SIG-M5 treated with dmso at 0.1 percent for 504 hours (cell line): Measurements from ENCODE around the gene RAPGEF4.

Experiments
- DNase-seq: peaks from one replicate; lab custom pipeline; 2025; ENCODE audit not compliant: unreplicated experiment; lab: John Stamatoyannopoulos, UW

The RAPGEF4 gene

DNA sequence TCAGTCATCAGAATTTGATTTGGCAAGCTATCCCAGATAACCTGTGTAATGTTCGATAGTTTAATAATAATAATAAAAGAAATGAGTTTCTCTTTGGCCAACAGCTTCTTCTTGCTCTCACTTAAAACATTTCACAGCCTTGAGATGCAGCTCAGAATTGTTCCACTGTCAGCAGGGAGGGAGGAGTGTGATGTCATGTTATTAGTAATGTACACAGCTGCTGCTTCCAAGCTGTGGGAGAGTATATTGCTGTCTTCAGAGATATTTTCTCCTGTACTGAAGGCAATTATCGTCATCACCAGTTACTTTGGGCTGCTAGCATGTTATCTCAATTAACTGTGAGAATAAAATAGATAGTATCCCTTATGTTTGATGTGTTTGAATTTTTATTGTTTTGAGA, 193.1 kb downstream of the RAPGEF4 start:
- no peak for DNase-seq

DNA sequence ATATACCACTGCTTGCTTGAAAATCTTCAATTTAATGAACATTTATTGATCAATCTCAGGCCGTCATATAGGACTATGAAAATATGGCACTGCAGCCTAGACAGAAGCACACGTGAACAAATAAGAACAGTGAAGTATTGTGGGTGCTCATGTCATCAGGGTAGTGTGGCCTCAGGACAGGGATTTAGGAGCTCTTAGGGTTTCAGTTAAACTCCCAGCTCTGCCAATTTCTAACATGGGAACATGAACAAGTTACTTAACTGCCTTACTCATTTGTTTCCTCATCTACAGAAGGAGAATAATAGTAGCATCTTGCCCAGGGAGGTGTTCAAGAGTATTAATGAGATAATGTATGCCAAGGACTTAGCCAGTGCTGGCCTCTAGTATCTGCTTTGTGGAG, 194.0 kb downstream of the RAPGEF4 start:
- no peak for DNase-seq

DNA sequence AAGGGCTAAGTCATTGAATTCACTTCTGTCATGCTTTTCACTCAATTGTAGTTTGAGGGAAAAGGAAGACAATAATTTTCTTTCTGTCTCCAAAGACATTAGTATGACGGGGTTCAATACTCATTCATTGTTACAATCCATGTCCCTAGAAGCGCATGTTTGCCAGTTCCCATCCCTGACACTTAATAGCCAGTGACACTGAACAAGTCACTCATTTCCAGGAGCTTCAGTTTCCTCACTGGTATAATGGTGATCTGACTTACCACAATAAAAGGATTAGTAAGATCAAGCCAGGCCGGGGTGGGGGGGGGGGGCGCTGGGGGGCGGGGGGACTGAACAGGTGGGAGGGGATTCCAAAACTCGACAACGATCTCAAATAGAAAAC, 195.2 kb downstream of the RAPGEF4 start:
- DNase-seq = no peak

DNA sequence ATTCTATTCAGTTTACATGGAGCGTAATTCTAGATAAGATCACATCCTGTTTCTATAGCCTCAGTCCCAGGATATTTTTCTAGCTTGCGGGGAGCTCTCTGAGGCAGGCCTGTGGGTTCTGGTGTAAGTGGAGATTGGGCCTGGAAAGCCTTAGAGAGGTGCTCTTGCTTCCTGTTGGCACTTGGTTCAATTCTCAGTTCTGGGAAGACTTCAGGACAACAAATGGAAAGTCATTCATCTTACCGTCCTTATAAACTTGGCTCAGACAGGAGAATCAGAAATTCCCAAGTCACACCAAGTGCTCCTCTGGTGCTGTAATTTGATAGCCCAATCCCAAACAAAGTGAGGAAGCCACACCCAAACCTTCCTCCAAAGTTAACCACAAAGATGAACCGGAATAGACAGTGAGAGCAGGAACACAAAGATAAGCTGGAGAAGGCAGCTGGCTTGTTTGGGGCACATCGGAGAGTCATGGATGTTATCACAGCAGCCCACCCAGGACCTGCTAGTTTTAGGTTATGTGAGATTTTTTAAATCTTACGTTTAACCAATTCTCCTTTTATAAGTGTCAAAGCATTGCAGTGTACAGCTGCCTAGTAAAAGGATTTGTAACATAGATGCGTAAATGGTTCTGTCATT, 195.7 kb downstream of the RAPGEF4 start:
- DNase-seq = no peak

DNA sequence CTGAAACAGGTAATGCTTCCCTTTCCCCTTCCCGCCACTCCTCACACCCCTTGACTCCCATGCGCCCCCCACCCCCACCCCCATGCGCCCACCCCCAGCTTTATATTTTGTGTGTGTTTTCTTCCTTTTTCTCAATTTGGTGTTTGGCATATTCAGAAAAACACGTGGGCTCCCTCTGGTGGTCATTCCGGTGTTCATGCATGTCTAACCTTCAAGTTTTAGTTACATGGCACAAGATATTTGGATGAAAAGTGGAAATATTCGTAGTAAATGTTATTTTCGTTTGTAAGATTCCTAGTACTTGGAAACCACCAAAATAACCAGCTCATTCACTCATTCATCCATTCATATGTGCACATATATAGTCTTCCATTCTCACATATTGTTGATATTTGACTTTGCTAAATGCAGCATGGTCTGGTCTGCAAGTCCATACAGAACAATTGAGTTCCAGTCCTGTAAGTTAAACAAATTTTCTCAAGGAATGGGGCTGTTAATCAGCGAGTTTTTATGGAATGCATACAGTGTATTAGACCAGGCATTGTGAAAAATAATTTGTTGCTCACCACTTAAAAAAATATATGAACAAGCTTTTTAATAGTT, 196.4 kb downstream of the RAPGEF4 start:
- peak; percentile 52 for DNase-seq

DNA sequence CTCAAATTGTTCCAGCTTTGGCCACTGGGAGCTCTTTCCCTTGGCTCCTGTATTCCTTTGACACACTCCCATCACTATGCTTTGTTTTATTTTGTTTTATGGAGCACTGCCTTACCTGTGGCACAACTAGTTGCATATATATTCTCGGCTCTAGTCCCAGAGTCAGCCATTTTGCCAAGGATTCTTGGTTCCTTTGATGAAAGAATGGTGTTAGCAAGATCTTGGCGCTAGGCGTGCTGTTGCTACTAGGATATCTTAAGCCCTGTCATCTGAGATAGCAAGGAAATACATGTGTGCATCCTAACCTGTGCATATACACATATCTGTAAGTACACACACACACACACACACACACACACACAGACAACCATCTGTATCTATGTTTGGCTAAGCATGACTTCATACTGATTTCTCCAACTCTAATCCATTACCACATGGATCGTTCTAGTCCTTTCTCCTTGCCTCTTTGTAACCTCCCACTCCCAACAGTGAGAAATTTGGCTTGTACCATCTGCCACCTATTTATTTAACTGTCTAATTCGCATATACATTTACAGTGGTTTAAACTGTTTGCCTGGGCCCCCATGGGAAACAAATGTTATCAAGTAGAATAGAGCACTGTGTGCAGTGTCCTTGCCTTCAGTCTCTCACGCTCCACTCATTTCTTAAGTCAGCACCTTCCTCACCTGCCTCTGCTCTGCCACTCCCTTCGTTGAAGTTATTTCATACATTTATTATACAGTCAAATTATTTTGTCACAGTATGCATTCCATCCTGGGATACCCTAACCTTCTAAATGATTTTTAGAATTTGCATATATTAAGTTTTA, 202.5 kb downstream of the RAPGEF4 start:
- no peak for DNase-seq

DNA sequence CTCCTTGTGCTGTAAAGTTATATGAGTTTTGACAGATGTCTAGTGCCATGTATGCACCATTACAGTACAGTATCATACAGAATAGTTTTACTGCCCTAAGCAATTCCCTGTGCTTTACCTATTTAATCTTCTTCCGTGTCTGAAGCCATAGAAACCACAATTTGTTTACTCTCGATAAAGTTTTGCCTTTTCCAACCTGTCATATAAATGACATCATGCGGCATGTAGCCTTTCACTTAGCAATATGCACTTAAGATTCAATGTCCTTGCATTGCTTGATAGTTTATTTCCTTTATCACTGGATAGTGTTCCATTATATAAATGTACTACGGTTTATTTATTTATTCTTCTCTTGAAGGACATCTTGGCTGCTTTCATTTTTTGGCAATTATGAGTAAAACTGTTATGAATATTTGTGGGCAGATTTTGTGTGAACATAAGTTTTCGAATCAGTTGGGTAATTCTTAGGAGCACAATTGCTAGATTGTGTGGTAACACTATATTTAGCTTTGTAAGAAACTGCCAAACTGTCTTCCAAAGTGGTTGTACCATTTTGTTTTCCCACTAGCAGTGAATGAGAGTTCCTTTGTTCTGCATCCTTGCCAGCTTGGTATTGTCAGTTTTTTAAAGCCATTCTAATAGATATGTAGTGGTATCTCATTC, 203.2 kb downstream of the RAPGEF4 start:
- no peak for DNase-seq

DNA sequence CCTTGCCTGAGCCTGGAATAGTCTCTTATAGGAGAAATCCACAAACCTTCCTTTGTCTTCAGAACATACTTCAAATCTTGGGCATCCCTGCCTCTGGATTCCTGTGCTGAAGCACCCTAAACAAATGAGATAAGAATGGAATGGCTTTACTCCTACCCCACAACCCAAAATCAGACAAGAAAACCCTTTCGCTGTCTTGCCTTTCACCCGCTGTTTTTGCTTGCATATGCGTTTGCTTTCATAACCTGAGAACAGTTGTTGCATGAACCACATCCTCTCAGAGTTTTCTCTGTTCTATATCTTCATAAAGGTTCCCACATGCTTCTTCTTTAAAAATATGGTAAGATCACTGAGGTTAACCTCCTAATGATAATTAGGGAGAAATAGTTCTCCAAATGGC, 207.9 kb downstream of the RAPGEF4 start:
- DNase-seq = no peak

DNA sequence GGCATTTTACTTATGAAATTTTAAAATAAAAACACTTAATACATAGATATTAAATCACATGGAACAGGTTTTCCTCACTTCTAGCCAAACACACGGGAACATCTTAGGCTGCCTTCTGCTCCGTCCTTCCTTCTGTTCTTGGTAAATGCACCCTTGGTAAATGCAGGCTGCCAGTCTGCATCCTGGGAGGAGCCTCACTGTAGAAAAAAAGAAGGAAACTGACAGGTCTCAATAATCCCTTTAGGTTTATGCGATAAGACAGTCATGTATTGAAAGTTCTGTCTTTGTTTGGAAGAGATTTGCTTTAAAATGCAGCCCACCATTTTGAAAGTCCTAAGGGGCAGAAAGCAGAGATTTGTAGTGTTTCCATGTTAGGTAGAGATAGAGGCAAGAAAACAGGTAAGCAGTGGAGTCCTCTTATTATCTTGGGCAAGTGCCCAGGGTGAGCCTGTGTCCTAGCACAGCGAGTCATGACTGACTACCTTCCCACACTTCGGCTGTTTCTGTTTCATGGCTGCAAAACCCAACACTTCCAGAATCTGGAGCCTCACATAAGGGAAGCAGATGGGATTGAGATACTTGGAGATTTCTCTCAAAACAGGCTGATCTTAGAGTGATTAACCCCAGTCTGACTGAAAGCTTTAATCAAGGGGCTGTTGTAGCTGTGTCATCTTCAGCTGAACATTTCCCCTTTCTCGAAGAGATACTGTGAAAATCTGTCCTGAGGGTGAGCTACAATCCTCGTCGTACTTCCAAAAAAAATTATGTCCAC, 208.6 kb downstream of the RAPGEF4 start:
- no peak for DNase-seq

DNA sequence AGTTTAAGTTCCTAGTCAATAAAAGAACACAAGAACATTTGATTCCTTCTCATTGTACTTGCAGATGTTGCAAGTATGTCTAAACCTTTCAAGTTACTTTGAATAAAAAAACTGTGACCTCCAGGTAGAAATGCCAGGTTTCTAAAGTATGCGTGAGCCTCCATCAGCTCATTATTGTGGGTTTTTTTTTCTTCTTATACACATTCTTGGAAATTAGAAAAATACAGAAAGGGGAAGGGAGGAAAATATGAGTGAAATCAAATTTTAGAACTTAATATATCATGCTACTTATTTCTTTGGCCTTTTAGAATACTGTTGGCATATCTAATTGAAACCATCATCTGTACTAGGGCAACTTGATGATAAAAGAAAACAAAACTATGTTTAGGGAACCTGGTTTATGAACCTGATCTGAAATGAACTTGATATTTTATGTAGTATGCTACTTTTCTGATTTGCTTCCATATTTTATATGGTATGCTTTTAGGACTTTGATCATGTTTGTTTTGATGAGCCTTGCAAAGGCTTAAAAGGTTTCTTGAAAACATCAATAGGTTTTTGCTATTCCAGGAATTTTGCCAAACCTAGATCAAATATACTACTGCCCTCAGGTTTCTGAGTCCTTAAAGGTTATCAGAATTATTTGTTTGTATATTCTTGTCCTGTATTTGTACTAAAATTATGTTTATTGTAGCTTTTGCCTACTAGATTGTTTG, 209.3 kb downstream of the RAPGEF4 start:
- no peak for DNase-seq

DNA sequence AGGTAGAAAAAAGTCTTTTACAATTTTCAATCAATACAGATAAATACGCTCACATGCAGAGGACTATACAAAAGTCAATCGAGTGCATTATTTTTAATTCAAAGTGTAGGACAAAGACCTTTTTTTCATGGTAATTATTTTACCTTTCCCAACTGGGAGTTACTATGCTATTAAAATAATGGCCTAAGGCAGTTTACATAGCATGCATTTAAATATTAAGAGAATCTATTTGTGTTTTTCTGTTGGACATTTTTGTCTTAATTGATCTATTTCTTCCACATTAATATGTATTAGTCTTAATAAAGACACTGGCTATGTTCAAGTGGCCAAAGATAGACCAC, 209.8 kb downstream of the RAPGEF4 start:
- no peak for DNase-seq

DNA sequence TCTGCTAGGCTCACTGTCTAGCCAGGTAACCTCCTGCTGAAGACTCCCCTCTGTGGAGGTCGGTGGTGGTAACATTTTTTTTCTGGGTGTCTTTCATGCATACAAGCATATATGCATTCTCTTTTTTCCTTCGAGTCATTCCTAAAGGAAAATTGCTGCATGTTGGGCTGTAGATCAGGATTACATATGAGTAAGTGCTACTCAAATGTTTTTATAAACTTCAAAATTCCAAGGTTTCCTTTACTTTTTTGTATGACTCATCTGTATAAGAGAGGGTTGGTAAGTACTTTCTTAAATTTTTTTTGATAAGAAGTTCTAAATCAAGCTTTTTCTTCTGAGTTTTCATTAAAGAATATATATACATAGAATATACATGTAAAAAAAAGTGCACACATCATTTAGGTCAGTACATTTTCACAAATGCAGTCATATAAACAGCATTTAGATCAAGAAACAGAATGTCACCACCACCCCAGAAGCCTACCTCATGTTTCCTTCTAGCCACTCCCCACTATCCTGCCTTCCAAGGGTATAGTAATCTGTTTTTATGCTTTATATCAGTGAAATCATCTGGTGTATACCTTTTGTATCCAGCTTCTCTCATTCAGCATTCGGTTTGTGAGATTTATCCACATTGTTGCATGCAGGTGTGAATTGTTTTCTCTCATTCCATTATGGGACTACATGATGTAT, 212.0 kb downstream of the RAPGEF4 start:
- DNase-seq = no peak

DNA sequence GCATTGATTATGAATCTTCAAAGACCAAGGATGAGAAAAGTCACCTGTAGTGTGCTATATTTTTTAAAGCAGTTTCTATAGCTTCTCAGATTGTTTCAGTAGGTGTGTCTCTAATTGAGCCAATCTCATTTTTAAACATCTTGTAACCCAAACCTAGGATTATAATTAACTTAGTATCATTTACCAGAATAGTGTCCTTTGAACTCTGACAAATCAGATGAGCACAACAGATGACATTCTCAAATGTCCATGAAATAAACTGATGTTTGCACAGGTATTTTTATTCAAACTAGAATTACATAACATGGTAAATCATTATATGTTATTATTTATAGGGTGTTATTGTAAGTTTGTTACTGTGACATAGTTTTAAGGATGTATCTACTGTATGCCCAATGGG, 213.9 kb downstream of the RAPGEF4 start:
- no peak for DNase-seq

DNA sequence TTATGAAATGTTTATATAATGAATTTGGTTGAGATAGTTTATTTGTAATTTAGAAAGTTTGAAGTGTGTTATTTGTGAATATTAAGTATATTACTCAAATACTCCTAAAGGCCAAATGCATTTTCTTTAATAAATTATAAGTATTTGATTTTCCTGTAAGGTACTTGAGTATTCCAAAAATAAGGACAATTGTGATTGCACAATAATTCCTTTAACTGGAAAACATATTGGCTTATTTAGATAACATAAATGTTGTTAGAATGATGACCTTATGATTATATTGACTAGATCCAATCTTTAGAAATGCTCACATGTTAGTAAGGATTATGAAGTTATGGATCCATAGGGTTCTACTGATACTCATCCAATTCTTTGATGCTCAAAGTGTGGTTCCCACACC, 214.9 kb downstream of the RAPGEF4 start:
- no peak for DNase-seq

DNA sequence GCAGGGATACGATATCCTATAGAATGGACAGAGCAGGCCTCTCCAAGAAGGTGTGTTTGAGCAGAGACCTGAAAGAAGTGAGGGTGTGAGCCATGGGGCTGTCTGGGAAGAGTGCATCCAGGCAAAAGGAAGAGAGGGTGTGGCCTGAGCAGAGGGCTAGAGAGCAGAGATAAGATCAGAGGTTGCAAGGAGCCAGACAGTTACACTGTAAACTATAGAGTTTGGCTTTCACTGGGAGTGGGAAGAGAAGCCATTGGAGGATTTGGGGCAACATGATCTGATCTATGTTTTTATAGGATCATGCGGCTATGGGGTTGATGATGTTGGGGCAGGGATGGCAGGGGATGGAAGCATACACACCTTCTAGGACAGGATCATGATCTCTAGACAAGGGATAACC, 215.9 kb downstream of the RAPGEF4 start:
- no peak for DNase-seq

DNA sequence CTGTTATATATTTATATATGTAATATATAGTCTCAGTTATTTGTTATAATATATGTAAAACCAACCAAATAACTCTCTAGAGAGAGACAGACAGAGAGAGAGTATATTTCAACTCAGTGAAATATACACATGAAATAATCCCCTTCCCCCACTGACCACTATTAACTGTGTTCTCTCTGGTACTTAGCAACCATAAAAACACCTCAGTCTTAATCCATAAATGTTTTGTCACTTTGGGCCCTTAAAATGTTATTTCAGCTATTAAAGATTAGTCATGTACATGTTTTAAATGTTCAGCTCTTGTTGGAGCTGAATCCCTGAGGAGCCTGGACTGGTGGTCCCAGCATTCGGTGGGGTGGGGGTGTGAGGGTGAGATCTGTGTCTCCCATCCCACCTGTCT, 217.8 kb downstream of the RAPGEF4 start:
- DNase-seq = no peak

DNA sequence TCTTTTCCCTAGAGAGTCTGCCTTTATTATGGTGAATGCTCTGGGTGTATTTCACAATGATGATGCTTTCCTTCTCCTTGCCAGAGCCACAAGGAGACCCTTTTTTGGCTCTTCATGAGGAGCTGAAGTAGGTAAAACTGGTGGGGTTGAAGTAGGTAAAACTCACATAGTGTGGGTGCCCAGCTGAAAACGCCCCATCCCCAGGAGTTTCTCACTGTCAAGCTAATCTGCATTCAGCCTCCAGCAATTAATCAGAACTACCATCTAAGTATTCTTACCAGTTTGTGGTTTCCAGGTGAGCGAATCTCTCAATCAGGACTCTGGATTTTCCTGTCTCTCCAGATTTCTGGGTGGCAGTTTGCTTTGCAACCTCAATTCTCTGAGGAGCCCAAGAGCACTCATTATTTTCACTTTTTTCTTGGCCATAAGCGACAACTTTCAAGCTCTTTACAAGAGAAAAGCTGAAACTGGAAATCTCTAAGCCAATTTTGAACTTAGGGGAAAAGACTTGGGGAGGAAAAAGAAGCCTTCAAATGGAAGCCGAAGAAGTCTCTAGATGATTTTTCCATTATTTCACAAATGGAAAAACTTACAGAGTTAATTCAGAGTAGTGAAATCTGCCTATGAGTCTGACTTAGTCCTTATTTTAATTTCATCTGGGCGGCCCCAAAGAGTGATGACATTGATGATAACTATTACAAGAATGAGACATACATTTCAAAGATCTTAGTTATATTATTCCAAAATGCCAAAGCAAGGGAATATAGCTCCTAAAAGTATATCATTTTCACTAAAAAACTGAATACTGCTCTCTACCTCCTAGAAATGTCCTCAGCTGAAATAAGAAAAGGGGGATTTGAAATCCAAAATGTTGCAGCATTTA, 218.6 kb downstream of the RAPGEF4 start:
- DNase-seq = peak; percentile 9

DNA sequence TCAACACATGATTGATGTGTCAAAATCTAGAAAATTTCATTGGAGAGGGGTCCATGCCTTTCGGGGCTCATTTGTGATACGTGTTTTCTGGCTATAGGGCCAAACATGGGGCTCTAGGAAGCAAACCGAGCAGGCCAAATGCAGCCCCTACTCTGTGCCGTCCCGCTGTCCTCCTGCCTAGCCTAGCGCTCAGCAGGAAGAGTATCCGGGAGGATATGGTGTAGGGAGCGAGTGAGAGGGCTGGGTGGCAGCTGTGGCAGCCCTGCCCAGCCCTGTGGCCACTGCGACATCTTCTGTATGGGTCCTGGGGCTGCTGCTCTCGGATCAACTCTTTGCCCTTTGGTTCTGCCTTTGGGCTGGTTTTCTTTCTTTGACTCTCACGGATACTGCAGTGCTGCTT, 219.9 kb downstream of the RAPGEF4 start:
- DNase-seq = no peak

DNA sequence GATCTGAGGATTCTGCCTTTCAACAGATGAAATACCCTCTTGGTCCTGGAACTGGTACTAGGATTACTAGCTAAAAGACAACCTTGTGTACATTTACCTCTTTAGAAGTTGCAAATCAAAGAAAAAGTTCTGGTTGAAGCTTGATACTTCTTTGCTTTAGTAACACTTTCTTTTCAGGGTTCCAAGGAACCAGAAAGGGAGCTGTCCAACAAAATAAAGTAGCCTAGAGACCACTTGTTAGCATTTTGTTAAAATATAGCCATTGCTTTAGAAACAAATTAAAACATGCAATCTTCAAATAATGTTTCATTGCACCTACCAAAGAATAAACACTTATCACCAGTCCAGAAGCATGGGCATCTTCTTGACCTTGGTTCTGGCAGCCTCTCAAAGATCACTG, 222.1 kb downstream of the RAPGEF4 start:
- DNase-seq = no peak
